Testis (tissue), 3 donors: ENCODE results near the gene CLK3. TPM values are rescaled to one million over a fixed set of nuclear protein-coding genes. Genes with fewer than 3 reads are reported as not detected.

Experiments used
- DNase-seq: peaks from one replicate; pipeline ENCODE4 v3.0.0-alpha.2; 2019
- H3K27ac ChIP-seq, 2 donors: fragments of 200-600 bp; sonication (generic); one replicate each; pipeline ENCODE4 v1.5.1; 2019
- H3K27me3 ChIP-seq: fragments of 200-600 bp; sonication (generic); one replicate; pipeline ENCODE4 v1.5.1; 2019
- H3K36me3 ChIP-seq: fragments of 200-600 bp; sonication (generic); one replicate; pipeline ENCODE4 v1.5.1; 2017; ENCODE audit warnings: low read depth; ENCODE audit errors: missing control alignments
- H3K4me1 ChIP-seq: fragments of 200-600 bp; sonication (generic); one replicate; pipeline ENCODE4 v1.5.1; 2019
- H3K4me3 ChIP-seq, 2 donors: fragments of 200-600 bp; sonication (generic); one replicate each; pipeline ENCODE4 v1.5.1; 2017 to 2019
- H3K9me3 ChIP-seq: fragments of 200-600 bp; sonication (generic); one replicate; pipeline ENCODE4 v1.5.1; 2017
- CTCF ChIP-seq, 3 experiments: fragments of 450-650 bp in 2 of 3; fragments of 200-600 bp in 1 of 3; sonication (generic) in 1 of 3; IDR thresholded peaks; one replicate each; pipeline ENCODE4 v1.5.1; 2016 to 2019; ENCODE audit warnings: antibody characterized with exemption in 3 of 3, mild to moderate bottlenecking in 2 of 3, moderate library complexity in 1 of 3
- POLR2A ChIP-seq: fragments of 450-650 bp; IDR thresholded peaks from one replicate; pipeline ENCODE4 v1.6.1; 2017; ENCODE audit warnings: antibody characterized with exemption, mild to moderate bottlenecking, moderate library complexity
- WGBS, 2 donors: methylation state at CpG; one replicate each; pipeline ENCODE4 v1.1.5; 2018; 5-methylcytosine and 5-hydroxymethylcytosine counted together
- intact Hi-C: fragments of 100-400 bp; cut with DNase I; formaldehyde crosslinking; loops from one replicate; pipeline ENCODE4 v1.15.1; 2023; ENCODE audit warnings: low total_unique reads
- polyA plus RNA-seq: library from polyadenylated mRNA; stranded (reverse); fragments of 350-450 nt; fragmentation: Illumina TruSeq; extraction: RNeasy Lipid Tissue Mini Kit (QIAGEN cat#74804); gene quantifications from one replicate; pipeline ENCODE4 v1.2.3, GENCODE V29; 2014; ENCODE audit warnings: low read depth, low replicate concordance; ENCODE audit not compliant: insufficient read depth
- total RNA-seq, 2 donors: library from RNA; depleted of rRNA; stranded (reverse); fragments of >200 nt; gene quantifications; one replicate each; pipeline ENCODE4 v1.2.3, GENCODE V29; 2016

Gene CLK3
- total and polyA plus RNA-seq, 3 donors from 2014 or later, result 137 to 197 (median 162) TPM

GRCh38 chr15:74611834-74612233, 3.8 kb upstream of the CLK3 start:
- DNase-seq, result no peak
- H3K36me3 ChIP-seq, result no peaks in the 10 kb centered on the region
- H3K27me3 ChIP-seq, result no peaks in the 10 kb centered on the region
- no peak for TF ChIP-seq CTCF (IDR thresholded peaks at IDR 0.05)
- TF ChIP-seq POLR2A, result no peak
- 93 to 96% methylated on average over 6 of the region's 6 CpGs for WGBS, 2 donors
- no peaks in the 10 kb centered on the region for H3K9me3 ChIP-seq
- peaks cover 26% of the 10 kb centered on the region for H3K4me1 ChIP-seq
- no peak overlapping the region for H3K4me3 ChIP-seq
- intact Hi-C loops, result loop anchor here (5.0 kb wide), 1 partner anchor 70 kb away; the partner anchor contains the start of gene ARID3B
- no peak overlapping the region for H3K27ac ChIP-seq

GRCh38 chr15:74612677-74613076, 3.0 kb upstream of the CLK3 start:
- WGBS, 2 donors, result 95 to 100% methylated on average over 1 to 2 of the region's 2 CpGs
- no peaks in the 10 kb centered on the region for H3K9me3 ChIP-seq
- intact Hi-C loops, result loop anchor here (5.0 kb wide), 1 partner anchor 70 kb away; the partner anchor contains the start of gene ARID3B
- H3K4me1 ChIP-seq, result peaks cover 30% of the 10 kb centered on the region
- TF ChIP-seq POLR2A (no peak), CTCF (IDR thresholded peaks at IDR 0.05) (no peak)
- no peak overlapping the region for H3K4me3 ChIP-seq
- no peak overlapping the region for H3K27ac ChIP-seq
- no peaks in the 10 kb centered on the region for H3K36me3 ChIP-seq
- H3K27me3 ChIP-seq, result no peaks in the 10 kb centered on the region
- DNase-seq, result no peak

- Histone ChIP-seq H3K27ac (no peak overlapping the region), H3K9me3 (no peaks in the 10 kb centered on the region), H3K4me1 (peaks cover 34% of the 10 kb centered on the region), H3K36me3 (no peaks in the 10 kb centered on the region), H3K4me3 (no peak overlapping the region), H3K27me3 (no peaks in the 10 kb centered on the region)
- no peak for DNase-seq
- 57 to 58% methylated on average over 5 to 6 of the region's 6 CpGs for WGBS, 2 donors
- intact Hi-C loops, result loop anchor here (5.0 kb wide), 1 partner anchor 71 kb away; the partner anchor contains the start of gene ARID3B
- no peak for TF ChIP-seq CTCF (IDR thresholded peaks at IDR 0.05)
- TF ChIP-seq POLR2A, result no peak
Observed at GRCh38 chr15:74613089-74613952, 2.3 kb upstream of the CLK3 start.

- intact Hi-C loops, result loop anchor here (5.0 kb wide), 1 partner anchor 72 kb away; the partner anchor contains the start of gene ARID3B
- Histone ChIP-seq H3K9me3 (no peaks in the 10 kb centered on the region), H3K27me3 (no peaks in the 10 kb centered on the region), H3K27ac (peak overlapping the region; percentile 97 to 98), H3K4me3 (peak overlapping the region; percentile 99 to 100), H3K36me3 (no peaks in the 10 kb centered on the region), H3K4me1 (peaks cover 40% of the 10 kb centered on the region)
- WGBS, 2 donors, result 25 to 40% methylated on average over 22 to 38 of the region's 38 CpGs
- TF ChIP-seq POLR2A (no peak), CTCF (IDR thresholded peaks at IDR 0.05) (no peak)
- DNase-seq, result no peak
Observed at GRCh38 chr15:74613953-74614743, 1.5 kb upstream of the CLK3 start.
